GM12878 (cell line): ENCODE data around the gene DIP2A. TPM values are rescaled to one million over a fixed set of nuclear protein-coding genes. Genes with fewer than 3 reads are reported as not detected.

ENCODE experiments used
- ATAC-seq: fragments of 200-7000 bp; cut with Tn5 transposase; 3 replicates; pipeline ENCODE4 v1.9.1; 2020; ENCODE audit warnings: mild to moderate bottlenecking, moderate library complexity
- BruUV-seq: library from RNA; stranded (reverse); fragments of 400-500 nt; replicated peaks from 2 replicates; lab custom pipeline; 2021; lab: Mats Ljungman, UMichigan
- CTCF ChIA-PET: fragments of 300-600 bp; sonication (Branson Sonifier 250); formaldehyde crosslinking; extraction: SDS; loops from one replicate; lab custom pipeline; 2021; ENCODE audit warnings: inconsistent platforms; lab: Yijun Ruan, JAX
- POLR2A ChIA-PET: fragments of 350-600 bp; formaldehyde crosslinking; extraction: SDS; loops from one replicate; lab custom pipeline; 2021; ENCODE audit warnings: inconsistent platforms; lab: Charles Lee
- RAD21 ChIA-PET: fragments of 300-600 bp; sonication (Branson Sonifier 250); formaldehyde crosslinking; loops from one replicate; lab custom pipeline; 2023; ENCODE audit warnings: antibody characterized with exemption; ENCODE audit not compliant: unreplicated experiment; lab: Charles Lee
- SMC1A ChIA-PET: fragments of 300-600 bp; sonication (Branson Sonifier 250); formaldehyde crosslinking; loops from one replicate; lab custom pipeline; 2023; ENCODE audit not compliant: unreplicated experiment, uncharacterized antibody; lab: Charles Lee
- DNase-seq: peaks from one replicate; pipeline ENCODE4 v3.0.0-alpha.2; 2011; ENCODE audit warnings: low read depth, low spot score
- FAIRE-seq: peaks from 3 replicates; lab custom pipeline; 2011; peaks lifted over from hg19 to GRCh38; lab: Jason Lieb, UNC
- H2AFZ ChIP-seq: 2 replicates; pipeline ENCODE4 v1.6.0; 2011; ENCODE audit warnings: low read depth, low read length, control low read depth; ENCODE audit not compliant: control insufficient read depth
- H3K27ac ChIP-seq: 2 replicates; pipeline ENCODE4 v1.5.1; 2011; ENCODE audit warnings: control low read depth; ENCODE audit not compliant: control insufficient read depth, insufficient read depth
- H3K27me3 ChIP-seq, 2 experiments: replicated peaks in 1 of 2; 2 replicates each; pipeline versions ENCODE4 v1.6.0 to v1.6.1; 2011; ENCODE audit warnings: low read length in 1 of 2; ENCODE audit not compliant: control insufficient read depth in 2 of 2, insufficient read depth in 2 of 2
- H3K36me3 ChIP-seq, 2 experiments: 2 replicates each; pipeline ENCODE4 v1.5.1; 2011; ENCODE audit warnings: low read length in 1 of 2; ENCODE audit not compliant: control insufficient read depth in 2 of 2, insufficient read depth in 2 of 2
- H3K4me1 ChIP-seq: 2 replicates; pipeline ENCODE4 v1.6.1; 2011; ENCODE audit warnings: mild to moderate bottlenecking, low read length, moderate library complexity, mixed read lengths; ENCODE audit not compliant: control insufficient read depth, insufficient read depth
- H3K4me2 ChIP-seq: 2 replicates; pipeline ENCODE4 v1.6.0; 2011; ENCODE audit warnings: control low read depth; ENCODE audit not compliant: control insufficient read depth, insufficient read depth
- H3K4me3 ChIP-seq: fragments of 200-600 bp; sonication (generic); 2 replicates; pipeline ENCODE4 v1.5.1; 2016
- H3K79me2 ChIP-seq: 2 replicates; pipeline ENCODE4 v1.6.0; 2011; ENCODE audit warnings: low read length; ENCODE audit not compliant: control insufficient read depth, insufficient read depth
- H3K9ac ChIP-seq: 2 replicates; pipeline ENCODE4 v1.8.0; 2011; ENCODE audit warnings: low read length, control low read depth, mixed read lengths; ENCODE audit not compliant: control insufficient read depth, insufficient read depth
- H3K9me3 ChIP-seq: replicated peaks from 3 replicates; pipeline ENCODE4 v1.5.1; 2011; ENCODE audit warnings: mild to moderate bottlenecking, low read length; ENCODE audit not compliant: control insufficient read depth, insufficient read depth
- H4K20me1 ChIP-seq: 2 replicates; pipeline ENCODE4 v1.6.0; 2011; ENCODE audit not compliant: control insufficient read depth, insufficient read depth
- GABPA ChIP-seq: IDR thresholded peaks from 2 replicates; pipeline ENCODE4 v1.6.1; 2014; ENCODE audit warnings: antibody characterized with exemption, low read depth, mild to moderate bottlenecking, inconsistent platforms
- HDAC6 ChIP-seq: fragments of 200-600 bp; sonication (generic); IDR thresholded peaks from one replicate; pipeline ENCODE4 v1.8.0; 2017; ENCODE audit warnings: antibody characterized with exemption; ENCODE audit not compliant: unreplicated experiment
- IRF4 ChIP-seq: IDR thresholded peaks from 2 replicates; pipeline ENCODE4 v1.6.1; 2011; ENCODE audit warnings: low read depth, low read length
- WGBS: methylation state at CpG from one replicate; pipeline ENCODE4 v1.1.6; 2016; ENCODE audit warnings: low lambda C conversion rate; ENCODE audit not compliant: insufficient replicate concordance, insufficient coverage; ENCODE audit errors: missing lambda C conversion rate; 5-methylcytosine and 5-hydroxymethylcytosine counted together
- in situ Hi-C: fragments of 300-500 bp; cut with MboI; formaldehyde crosslinking; loops from 9 replicates; pipeline ENCODE4 v1.14.3; 2018; ENCODE audit warnings: mixed read lengths
- intact Hi-C: fragments of 100-400 bp; cut with micrococcal nuclease; formaldehyde crosslinking; loops from one replicate; pipeline ENCODE4 v1.14.2; 2022; ENCODE audit not compliant: unreplicated experiment
- polyA plus RNA-seq, 11 experiments: library from polyadenylated mRNA; depleted of rRNA in 4 of 11; unstranded in 6 of 11; stranded (reverse) in 5 of 11; fragments of >200 nt; fragmentation: Nextera tagmentation in 4 of 11; fragmentation: Illumina TruSeq in 1 of 11; extraction: Ambion mirVana in 4 of 11; extraction: Trizol in 1 of 11; gene quantifications; 1 replicate in 1 of 11; 2 replicates in 10 of 11; pipeline versions ENCODE4 v1.2.1 to v1.2.3, GENCODE V29; 2011 to 2016; ENCODE audit warnings: inconsistent platforms in 2 of 11, missing spikeins in 2 of 11, low read depth in 1 of 11
- total RNA-seq, 4 experiments: library from RNA; depleted of rRNA in 3 of 4; stranded (reverse); fragments of >200 nt in 3 of 4; fragmentation: Illumina TruSeq in 1 of 4; extraction: Trizol in 1 of 4; gene quantifications; 2 replicates each; pipeline versions ENCODE4 v1.2.1 to v1.2.3, GENCODE V29; 2013 to 2021
- TF ChIP-seq, protein P1 (sequence below): IDR thresholded peaks from 2 replicates; pipeline ENCODE4 v1.6.1; 2012; ENCODE audit warnings: low read depth, low read length, improper control_type of control experiment
- TF ChIP-seq, protein P2 (sequence below): fragments of 450-650 bp; IDR thresholded peaks from 2 replicates; pipeline ENCODE4 v1.6.1; 2017; ENCODE audit warnings: antibody characterized with exemption, mild to moderate bottlenecking, moderate library complexity

The DIP2A gene
- total and polyA plus RNA-seq, 10 of the 15 experiments (the other 5 are each of a cell fraction or from before 2014, with no cell fraction given): 1.7 to 25.5 (median 12.2) TPM

DNA sequence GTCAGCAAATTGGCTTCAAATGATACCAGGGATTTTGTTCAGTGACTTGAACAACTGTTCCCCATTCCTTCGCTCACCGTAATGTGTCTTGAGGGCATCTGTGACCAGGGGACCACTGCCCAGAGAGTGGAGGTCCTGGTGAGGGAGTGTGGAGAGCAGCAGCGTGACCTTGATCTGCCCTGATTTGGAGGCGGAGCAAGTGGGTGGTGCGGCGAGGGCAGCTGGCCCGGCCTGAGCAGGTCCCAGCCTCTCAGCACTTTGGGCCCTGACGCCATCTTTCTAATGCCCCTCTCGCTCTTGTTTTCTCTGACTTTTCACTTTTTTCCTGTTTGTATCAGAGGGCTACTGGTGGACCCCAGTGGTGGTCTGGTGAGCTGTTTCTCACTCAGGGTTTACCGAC is 31.1 kb downstream of the DIP2A start:
- Histone ChIP-seq H3K9me3 (no peaks in the 10 kb centered on the region; the same call in 2 of the 3 replicates), H3K36me3 (peaks cover 0 to 9% of the 10 kb centered on the region in 2 experiments), H3K9ac (no peak overlapping the region), H3K27me3 (no peaks in the 10 kb centered on the region), H3K4me1 (no peaks in the 10 kb centered on the region), H3K4me2 (no peak overlapping the region), H3K27ac (no peak overlapping the region), H4K20me1 (no peaks in the 10 kb centered on the region), H3K79me2 (no peaks in the 10 kb centered on the region), H2AFZ (no peak overlapping the region), H3K4me3 (no peak overlapping the region)
- no peak for FAIRE-seq
- CTCF ChIA-PET: interaction anchor here (1.5 kb wide), 1 partner anchor 11 kb away, joined by 4 read pairs; no protein-coding TSS in a partner anchor
- ATAC-seq: no peak
- TF ChIP-seq HDAC6 (no peak), GABPA (no peak), IRF4 (no peak)
- TF ChIP-seq, protein P1, sequence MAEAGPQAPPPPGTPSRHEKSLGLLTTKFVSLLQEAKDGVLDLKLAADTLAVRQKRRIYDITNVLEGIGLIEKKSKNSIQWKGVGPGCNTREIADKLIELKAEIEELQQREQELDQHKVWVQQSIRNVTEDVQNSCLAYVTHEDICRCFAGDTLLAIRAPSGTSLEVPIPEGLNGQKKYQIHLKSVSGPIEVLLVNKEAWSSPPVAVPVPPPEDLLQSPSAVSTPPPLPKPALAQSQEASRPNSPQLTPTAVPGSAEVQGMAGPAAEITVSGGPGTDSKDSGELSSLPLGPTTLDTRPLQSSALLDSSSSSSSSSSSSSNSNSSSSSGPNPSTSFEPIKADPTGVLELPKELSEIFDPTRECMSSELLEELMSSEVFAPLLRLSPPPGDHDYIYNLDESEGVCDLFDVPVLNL: no peak
- TF ChIP-seq, protein P2, sequence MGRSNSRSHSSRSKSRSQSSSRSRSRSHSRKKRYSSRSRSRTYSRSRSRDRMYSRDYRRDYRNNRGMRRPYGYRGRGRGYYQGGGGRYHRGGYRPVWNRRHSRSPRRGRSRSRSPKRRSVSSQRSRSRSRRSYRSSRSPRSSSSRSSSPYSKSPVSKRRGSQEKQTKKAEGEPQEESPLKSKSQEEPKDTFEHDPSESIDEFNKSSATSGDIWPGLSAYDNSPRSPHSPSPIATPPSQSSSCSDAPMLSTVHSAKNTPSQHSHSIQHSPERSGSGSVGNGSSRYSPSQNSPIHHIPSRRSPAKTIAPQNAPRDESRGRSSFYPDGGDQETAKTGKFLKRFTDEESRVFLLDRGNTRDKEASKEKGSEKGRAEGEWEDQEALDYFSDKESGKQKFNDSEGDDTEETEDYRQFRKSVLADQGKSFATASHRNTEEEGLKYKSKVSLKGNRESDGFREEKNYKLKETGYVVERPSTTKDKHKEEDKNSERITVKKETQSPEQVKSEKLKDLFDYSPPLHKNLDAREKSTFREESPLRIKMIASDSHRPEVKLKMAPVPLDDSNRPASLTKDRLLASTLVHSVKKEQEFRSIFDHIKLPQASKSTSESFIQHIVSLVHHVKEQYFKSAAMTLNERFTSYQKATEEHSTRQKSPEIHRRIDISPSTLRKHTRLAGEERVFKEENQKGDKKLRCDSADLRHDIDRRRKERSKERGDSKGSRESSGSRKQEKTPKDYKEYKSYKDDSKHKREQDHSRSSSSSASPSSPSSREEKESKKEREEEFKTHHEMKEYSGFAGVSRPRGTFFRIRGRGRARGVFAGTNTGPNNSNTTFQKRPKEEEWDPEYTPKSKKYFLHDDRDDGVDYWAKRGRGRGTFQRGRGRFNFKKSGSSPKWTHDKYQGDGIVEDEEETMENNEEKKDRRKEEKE: no peak
- SMC1A ChIA-PET: no interaction called here
- POLR2A ChIA-PET: no interaction called here
- intact Hi-C loops: no loop called here
- DNase-seq: no peak
- RAD21 ChIA-PET: no interaction called here
- in situ Hi-C loops: no loop called here
- 96% methylated on average over 10 of the region's 10 CpGs for WGBS
- BruUV-seq: no TSS peak
